NCI-H82 treated with DMSO at 0.1 percent for 48 hours (cell line): ENCODE measurements around the gene C10orf71.

ENCODE experiments used
- DNase-seq: peaks from one replicate; lab custom pipeline; 2025; ENCODE audit not compliant: unreplicated experiment; lab: John Stamatoyannopoulos, UW

C10orf71 gene

DNA sequence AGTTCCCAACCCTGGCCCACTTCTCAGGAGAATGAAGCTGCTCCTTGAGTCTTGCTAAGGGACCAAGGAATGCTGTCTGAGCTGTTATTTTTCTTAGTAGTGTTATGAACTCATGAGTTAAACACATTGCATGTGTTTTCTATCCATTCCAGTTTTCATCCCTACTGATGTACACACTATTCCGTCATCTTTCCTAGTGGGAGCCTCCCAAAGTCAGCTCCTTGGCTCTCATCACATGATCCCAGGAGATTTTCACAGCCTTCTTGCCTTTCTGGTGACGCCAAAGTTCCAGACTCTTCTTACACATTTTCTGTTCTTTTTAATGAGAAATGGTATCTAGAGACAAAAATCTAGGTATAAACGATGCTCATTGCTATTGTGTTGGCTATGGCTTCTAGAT, 8.4 kb upstream of the C10orf71 start:
- DNase-seq = no peak

DNA sequence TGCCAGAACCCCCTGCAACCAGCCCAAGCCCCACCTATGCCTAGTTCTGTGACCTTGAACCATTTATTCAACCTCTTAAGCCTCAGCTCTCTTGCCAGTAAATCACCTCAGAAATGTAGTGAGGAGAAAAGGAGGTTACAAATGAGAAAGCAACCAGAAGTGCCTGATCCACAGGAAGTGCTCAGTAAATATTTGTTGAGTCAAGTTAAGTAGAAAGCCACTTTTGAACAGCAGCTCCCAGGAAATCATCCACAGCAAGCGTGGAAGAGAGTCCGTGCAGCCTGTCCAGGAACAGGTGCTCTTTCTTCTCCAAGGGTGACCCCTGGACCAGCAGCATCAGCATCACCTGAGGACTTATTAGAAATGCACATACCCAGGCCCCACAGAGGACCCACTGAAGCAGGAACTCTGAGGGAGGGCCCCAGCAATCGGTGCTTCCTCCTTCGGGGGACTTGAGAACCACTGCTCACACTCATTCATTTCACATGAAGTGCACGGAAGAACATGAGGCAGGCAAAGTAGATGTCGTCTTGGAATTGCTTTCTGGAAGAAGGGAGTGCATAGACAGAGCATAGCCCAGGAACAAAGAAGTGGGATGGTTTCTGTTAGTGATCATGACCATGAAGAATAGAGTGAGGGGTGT, 6.3 kb upstream of the C10orf71 start:
- no peak for DNase-seq

DNA sequence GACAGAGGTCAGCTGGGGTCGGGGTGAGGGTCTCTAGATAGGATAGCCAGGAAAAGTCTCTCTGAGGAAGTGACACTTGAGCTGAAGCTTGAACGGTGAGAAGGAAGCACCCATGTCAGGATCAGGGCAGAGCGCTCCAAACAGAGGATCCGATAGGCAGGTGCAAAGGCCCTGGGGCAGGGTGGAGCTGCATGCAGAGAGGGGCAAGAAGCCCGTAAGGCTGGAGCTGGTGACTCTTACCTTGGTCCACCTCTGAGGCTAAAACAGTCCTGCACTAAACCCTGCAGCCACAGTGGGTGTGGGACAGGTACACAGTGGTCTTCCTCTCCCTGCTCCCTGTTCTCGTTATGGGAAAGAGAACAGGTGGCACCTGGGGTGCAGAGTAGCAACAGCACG, 5.8 kb upstream of the C10orf71 start:
- DNase-seq = no peak

DNA sequence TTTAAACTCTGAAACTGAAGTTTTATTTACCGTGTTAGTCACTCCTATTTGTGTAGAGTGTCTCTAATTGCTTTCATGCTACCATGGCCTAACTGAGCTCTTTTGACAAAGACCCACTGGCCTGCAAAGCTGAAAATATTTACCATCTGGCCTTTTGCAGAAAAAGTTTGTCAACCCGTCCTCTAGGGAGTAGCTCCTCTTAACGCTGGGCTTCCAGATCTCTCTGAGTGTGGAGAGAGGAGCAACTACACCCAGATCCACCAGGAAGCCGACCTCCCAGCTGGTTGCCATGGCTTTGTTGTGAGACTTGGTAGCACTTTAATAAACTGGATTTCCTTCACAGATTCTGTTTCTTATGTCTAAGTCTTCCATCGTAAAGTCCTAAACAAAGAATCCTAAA, 4.2 kb upstream of the C10orf71 start:
- DNase-seq = no peak

DNA sequence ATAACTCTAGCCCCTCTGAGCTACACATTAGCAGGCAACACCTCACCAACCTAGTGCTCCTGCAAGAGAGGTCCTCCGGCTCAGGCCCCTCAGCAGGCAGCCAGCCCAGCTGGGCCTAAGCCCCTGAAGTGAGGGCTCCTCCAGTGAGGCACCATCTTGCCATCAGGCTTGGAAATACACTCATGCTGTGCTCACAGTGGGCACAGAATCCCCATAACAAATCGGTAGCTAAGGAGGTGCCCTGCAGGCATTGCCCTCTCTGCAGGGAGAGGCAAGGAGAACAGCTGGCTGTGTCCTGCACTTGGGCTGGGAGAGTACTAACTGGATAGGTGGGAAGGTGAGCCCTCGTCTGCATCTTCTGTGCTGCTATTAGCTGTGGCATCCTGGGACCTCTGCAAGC, 3.7 kb upstream of the C10orf71 start:
- no peak for DNase-seq

DNA sequence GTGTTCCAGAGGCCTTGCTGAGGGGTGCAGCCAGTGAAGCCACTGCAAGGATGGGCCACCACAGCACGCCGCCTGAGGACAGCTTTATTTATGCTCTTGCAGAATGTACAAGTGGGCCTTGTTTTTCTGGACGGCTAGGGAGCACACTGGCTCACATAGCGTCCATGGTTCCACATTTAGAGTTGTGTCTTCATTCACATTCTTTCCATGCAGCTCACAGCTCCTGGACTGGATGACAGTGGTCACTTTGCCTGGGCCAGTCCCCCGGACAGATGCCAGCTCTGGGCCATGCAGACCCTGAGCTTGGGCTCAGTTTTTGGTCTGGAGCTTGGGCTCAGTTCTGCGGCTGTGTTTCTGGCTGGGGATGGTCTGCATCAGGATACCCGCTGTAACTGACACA, 2.6 kb upstream of the C10orf71 start:
- no peak for DNase-seq

DNA sequence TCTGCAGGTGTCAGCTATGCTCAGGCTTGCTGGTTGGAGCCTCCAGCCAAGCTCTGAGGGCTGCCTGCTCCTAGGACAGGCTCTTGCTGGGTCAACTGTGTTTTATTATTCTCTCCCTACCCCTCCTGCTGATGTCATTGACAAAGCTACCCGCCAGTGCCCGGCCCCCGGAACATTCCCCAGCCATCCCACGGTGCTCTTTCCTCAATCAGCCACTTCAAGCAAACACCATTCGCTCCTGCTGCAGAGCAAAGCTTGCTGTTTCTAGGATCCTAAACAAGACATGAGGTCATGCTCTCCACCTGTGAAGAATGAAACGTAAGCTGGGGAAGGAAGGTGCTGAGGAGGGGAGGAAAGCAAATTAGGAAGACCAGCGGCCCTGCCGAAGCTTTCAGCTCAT, 2.1 kb upstream of the C10orf71 start:
- DNase-seq = no peak

DNA sequence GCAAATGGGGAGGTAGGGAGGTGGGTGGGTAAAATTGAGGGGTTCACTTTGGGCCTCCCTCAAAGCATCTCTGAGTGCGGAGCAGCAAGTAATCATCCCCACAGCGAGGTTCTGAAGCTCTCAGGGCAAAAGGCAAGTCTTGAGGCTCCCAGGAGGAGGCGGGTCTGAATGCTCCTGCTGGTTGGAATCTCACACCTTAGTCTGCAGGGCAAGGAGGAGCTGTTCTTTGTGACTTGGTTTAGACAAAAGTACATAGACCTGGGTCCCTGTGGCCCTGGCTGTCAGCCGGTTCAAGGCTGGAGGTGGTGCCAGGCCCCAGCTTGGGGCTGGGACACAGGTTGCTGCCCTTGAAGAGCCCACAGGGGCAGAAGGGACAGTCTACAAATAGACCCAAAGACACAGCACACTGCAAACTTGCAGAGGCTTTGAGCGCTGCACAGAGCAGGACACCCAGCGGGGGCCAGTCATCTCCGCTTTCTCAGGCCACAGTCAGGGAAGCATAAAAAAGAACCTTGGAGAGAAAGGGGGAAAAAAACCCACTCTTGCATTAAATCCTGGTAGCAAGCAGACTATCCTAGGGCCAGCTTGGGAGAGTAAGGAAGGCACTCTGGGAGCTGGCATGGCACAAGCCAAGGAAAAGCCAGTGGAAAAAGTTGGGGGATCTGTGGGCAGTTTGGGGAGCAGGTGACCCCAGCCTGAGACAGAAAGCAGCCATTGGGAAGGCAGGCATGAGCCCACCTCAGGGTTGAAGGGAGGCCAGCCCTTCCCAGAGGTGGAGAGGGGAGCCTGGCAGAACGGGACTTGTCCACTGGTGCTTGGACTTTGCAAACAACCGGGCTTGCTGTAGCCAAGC, 926 bp upstream of the C10orf71 start:
- DNase-seq = no peak

DNA sequence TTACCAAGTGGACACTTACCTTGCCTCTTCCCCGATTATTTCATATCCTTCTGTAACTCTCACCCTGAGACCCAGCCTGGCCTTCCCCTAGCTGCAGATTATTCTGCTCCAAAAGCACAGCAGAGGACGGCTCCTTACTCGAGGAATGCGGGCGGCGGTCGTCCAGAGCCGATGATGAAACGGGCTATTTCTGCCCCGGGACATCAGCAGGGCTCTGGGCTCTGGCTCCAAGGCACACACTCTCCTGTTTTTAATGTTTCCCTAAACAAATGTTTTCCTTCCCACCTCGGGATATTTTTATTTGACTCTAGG, 343 bp upstream of the C10orf71 start:
- no peak for DNase-seq

DNA sequence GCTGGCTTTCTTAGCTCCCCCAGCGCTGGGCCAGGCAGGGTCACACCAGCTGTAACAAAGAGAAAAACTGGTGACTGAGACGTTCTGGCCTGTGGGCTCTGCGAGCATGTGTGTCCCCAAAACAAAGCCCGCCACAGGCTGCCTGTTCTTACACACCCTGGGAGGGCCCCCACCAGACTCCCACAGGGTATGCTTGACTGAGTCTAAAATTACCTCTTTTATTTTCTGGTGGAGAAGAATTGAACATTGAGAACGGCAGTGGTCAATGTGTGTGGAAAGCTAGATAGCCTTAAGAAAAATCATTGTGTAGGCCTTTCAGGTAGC, 808 bp downstream of the C10orf71 start:
- DNase-seq = no peak

DNA sequence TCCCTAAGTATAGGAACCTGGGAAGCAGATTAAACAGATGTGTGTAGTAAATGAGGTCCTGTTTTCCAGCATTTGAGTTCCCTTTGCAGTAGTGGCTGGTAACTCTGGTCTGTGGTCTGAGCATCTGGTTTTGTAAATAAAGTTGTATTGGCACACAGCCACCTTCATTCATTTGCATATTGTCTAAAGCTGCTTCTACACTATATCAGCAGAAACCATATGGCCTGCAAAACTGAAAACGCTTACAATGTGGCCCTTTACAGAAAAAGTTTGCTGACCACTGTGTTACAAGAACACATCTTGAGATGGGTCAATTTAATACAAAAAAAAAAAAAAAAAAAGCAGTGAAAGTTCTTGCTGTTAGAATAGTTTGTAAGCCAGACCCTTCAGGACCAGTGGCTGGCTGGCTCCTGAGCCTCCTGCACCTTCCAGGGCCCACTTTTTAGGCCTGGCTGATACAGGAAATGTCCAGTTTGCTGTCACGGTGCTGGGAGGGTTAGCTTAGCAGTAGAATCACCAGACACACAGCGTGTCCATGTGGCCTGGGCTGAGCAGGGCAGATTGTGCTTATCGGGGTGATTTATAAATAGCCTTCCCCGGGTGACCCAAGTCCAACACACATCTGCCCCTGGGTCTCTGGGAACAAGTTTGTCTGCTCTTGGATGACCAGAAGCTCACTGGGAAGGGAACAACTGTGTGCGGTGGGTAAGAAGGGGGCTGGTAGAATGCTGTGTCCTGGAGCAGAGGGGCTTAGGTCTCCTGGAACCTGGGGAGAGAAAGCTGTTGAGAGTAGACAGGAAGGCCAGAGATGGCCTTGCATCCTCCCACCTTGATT, 1.4 kb downstream of the C10orf71 start:
- DNase-seq = no peak

DNA sequence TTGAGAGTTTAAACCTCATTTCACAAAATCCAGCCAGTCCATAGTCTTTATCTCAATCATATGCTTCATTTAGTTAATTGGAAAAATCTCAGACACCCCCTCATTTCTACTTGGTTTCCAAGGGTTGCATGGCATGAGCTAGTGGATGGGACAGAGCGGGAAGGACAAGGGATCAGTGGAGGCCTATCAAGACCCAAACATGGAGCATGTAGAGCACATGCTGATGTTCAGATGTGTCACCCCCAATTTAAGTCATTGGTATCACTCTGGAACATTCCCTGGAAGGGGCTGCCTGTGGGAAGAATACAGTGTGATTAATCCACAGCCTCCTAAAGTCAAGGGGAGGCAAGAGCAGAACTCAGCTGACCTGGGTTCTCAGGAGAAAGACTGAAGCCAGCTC, 2.3 kb downstream of the C10orf71 start:
- DNase-seq = no peak

DNA sequence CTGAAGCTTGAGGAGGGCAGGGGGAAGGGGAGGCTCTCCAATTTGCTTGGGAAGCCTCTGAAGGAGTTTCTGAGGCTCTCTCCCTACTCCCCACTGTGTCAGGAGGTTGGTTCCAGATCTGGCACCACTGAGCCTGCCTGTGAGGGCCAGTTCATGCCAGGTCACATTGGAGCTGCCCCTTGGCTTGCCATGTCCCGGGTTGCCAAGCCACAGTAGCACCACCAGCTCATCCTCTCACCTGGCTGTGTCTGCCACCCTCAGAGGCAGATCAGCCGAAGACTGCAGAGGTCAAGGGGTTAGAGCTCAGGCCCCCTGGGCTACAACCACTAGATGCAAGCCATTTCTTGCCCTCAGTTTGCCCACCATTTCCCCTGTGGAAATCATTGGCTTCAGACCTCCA, 3.1 kb downstream of the C10orf71 start:
- DNase-seq = no peak

DNA sequence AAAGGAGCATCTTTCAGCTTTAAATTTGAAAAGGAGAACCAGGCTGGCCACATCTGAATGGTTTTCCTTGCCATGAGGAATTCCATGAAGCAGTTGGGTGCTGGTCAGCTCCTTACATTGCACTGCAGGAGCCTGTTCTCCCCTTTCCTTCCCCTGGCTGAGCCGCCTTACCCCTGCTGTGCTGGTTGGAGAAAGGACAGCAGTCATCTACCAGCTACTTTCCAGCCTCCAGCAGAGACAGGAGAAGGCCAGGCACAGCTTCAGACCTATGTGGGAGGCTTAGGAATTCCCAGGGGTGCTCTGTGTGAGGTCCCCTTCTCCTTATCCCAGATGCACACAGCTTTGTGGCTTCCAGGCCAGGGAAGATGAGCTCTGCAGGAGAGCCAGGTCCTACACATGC, 4.7 kb downstream of the C10orf71 start:
- DNase-seq = no peak

DNA sequence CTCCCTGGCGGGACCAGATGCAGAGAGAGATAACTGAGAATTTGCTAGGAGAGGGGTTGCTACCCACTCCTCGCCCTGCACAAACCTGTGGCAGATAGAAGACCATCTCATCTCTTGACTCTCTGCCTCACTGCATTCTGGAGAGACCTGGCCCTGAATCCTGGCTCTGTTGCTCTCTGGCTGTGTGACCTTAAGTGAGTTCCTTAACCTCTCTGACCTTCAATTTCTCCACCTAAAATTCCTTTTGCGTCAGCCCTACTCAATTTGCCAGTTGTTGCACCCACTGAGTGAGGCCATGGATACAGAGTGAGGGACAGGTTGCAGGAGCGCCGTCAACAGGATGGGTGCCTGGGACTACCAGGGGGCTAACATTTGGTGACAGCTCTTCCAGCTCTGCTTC, 5.2 kb downstream of the C10orf71 start:
- DNase-seq = no peak

DNA sequence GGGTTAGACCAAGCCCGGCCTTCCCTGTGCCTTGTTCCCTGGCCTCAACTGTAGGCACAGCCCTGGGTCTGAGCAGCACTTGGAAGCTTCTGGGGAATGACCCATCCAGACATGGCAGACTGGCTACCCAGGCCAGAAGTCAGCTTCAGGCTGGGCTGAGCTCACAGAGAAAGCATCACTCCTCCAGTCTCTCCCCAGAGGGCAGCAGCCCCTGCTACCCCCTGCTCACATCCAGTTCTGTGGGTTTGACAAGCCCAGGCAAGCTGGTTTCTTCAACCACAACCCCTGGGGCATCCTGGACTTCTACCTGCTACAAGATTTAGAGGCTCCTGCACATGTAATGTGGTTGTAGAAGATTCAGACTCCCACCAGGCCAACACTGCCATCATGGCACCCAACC, 9.0 kb downstream of the C10orf71 start:
- no peak for DNase-seq

DNA sequence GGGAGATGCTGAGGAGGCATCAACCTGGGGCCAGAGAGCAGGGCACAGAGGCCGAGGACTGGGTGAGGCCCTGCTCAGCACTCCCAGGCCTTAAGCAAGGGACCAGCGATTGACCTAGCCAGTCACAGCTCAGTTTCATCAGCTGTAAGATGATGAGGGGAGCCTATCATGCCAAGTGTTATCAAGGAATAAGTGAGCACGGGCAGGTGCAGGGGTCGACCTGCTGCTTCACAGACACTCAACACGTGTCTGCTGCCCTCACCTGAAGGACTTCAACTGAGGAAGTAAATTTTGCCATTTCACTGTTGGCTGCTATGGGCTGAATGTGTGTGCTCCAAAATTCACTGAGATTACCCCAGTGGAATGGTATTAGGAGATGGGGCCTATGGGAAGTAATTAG, 9.9 kb downstream of the C10orf71 start:
- DNase-seq = no peak

DNA sequence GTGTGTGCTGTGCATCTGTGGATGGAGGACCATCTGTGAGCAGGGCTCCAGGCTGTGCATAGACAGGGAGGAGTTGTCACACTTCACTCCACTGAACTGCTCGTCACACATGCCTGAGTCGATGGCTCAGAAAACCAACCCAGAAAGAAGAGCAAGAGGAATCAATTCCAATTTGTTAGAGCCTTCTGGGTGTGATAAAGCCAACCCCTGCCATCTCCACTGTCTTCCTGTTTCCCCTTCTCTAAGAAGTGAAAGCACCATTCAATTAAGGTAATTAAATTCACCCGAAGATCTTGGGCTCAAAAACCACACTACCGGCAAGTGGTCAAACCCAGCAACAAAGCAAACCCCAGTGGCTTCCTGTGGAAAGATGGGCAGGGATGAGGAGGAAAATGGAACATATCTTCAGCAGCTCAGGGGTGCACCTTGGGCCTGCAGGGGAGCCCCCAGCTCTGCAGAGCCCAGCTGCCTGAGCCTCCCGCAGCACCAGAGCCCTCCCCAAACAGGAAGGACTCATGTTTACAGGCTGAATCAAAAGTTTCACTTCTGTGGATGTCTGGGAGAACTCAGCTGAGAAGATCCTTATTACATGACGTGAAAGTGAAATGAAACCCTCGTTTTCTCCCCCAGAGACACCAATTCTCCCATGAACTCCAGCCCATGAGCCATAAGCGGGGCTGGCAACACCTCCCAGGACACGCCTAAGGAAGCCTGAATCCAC, 10.9 kb downstream of the C10orf71 start:
- DNase-seq = no peak

DNA sequence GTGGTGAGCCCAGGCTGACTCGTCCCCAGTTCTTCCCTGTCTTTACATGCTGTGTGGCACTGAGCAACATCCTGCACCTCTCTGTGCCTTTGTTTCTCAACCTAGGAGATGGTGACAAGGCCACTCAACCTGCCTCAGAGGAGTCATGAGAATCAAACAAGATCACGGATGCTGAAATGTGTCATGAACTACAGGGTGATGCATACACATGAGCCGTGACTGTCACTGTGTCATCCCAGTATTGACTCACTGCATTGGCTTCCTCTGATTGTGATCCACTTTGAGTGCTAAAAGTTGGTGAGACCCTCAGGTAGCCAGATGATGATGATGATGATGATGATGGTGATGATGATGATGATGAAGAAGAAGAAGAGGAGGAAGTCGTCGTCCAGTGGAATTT, 11.5 kb downstream of the C10orf71 start:
- no peak for DNase-seq

DNA sequence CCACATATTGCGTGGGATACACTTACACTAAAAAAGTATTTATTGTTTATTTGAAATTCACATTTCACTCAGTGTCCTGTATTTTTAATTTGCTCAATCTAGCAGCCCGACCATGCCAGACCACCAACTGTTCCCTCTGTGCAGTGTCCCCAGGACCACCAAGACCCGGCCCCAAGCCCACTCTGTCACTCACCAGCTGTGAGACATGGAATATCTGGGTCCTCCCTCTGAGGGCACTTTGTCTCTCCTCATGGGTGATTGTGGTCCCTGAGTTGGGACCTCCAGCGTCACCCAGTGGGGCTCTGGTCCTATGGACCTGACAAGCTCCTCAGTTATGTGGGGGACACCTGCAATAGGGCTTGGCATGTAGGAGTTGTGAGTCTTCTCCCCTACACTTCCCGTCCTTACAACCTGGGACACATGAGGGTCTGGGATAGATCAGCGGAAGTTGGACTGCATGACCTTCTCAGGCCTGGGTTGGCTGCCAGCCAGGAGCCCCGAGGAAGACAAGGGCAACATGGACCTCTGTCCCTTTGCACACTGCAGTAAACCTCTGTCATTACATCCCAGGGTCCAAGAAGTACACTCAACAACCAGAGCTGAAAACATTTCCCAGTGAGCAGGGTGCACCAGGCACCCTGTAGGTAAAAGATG, 12.1 kb downstream of the C10orf71 start:
- no peak for DNase-seq

DNA sequence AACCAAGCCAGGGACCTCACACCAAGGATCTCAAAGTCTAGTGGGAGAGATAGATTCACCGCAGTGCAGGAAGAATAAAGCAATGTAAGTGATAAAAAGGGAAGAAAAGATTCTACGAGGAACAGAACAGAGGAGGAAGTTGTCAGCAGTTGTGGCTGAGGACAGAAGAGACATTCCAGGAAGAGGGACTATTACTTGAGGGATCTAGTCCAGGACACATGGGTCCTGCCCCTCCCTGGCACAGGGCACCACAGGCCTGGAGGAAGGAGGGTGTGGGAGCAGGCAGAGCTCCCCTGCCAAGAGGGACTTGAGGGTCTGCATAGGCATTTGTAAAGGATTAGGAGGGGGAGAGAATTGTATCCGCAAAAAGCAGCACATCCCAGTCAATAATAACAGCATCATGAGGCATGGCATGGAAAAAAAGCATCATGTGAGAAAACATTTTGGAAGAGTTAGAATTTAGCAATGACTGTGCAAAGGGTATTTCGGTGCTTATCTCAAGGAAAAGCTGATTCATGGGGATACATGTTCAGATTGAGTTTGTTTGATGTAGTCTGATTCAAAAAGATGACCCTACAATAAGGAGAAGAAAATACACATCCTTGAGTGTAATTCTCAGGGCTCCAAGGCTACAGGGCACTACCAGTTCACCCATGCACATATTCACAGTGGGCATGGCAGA, 12.7 kb downstream of the C10orf71 start:
- DNase-seq = no peak
